Testis (tissue), 3 donors: ENCODE data around the gene PSMD12. TPM values are rescaled to one million over a fixed set of nuclear protein-coding genes. Genes with fewer than 3 reads are reported as not detected.

Experiments used
- DNase-seq: peaks from one replicate; pipeline ENCODE4 v3.0.0-alpha.2; 2019
- H3K27ac ChIP-seq, 2 donors: fragments of 200-600 bp; sonication (generic); one replicate each; pipeline ENCODE4 v1.5.1; 2019
- H3K27me3 ChIP-seq: fragments of 200-600 bp; sonication (generic); one replicate; pipeline ENCODE4 v1.5.1; 2019
- H3K36me3 ChIP-seq: fragments of 200-600 bp; sonication (generic); one replicate; pipeline ENCODE4 v1.5.1; 2017; ENCODE audit warnings: low read depth; ENCODE audit errors: missing control alignments
- H3K4me1 ChIP-seq: fragments of 200-600 bp; sonication (generic); one replicate; pipeline ENCODE4 v1.5.1; 2019
- H3K4me3 ChIP-seq, 2 donors: fragments of 200-600 bp; sonication (generic); one replicate each; pipeline ENCODE4 v1.5.1; 2017 to 2019
- H3K9me3 ChIP-seq: fragments of 200-600 bp; sonication (generic); one replicate; pipeline ENCODE4 v1.5.1; 2017
- POLR2A ChIP-seq: fragments of 450-650 bp; IDR thresholded peaks from one replicate; pipeline ENCODE4 v1.6.1; 2017; ENCODE audit warnings: antibody characterized with exemption, mild to moderate bottlenecking, moderate library complexity
- WGBS, 2 donors: methylation state at CpG; one replicate each; pipeline ENCODE4 v1.1.5; 2018; 5-methylcytosine and 5-hydroxymethylcytosine counted together
- intact Hi-C: fragments of 100-400 bp; cut with DNase I; formaldehyde crosslinking; loops from one replicate; pipeline ENCODE4 v1.15.1; 2023; ENCODE audit warnings: low total_unique reads
- polyA plus RNA-seq: library from polyadenylated mRNA; stranded (reverse); fragments of 350-450 nt; fragmentation: Illumina TruSeq; extraction: RNeasy Lipid Tissue Mini Kit (QIAGEN cat#74804); gene quantifications from one replicate; pipeline ENCODE4 v1.2.3, GENCODE V29; 2014; ENCODE audit warnings: low read depth, low replicate concordance; ENCODE audit not compliant: insufficient read depth
- total RNA-seq, 2 donors: library from RNA; depleted of rRNA; stranded (reverse); fragments of >200 nt; gene quantifications; one replicate each; pipeline ENCODE4 v1.2.3, GENCODE V29; 2016
- TF ChIP-seq, protein P1 (sequence below), 3 experiments: fragments of 450-650 bp in 2 of 3; fragments of 200-600 bp in 1 of 3; sonication (generic) in 1 of 3; IDR thresholded peaks; one replicate each; pipeline ENCODE4 v1.5.1; 2016 to 2019; ENCODE audit warnings: antibody characterized with exemption in 3 of 3, mild to moderate bottlenecking in 2 of 3, moderate library complexity in 1 of 3

PSMD12 gene
- total and polyA plus RNA-seq, 3 donors from 2014 or later, result 32.8 to 71.2 (median 46.3) TPM

DNA sequence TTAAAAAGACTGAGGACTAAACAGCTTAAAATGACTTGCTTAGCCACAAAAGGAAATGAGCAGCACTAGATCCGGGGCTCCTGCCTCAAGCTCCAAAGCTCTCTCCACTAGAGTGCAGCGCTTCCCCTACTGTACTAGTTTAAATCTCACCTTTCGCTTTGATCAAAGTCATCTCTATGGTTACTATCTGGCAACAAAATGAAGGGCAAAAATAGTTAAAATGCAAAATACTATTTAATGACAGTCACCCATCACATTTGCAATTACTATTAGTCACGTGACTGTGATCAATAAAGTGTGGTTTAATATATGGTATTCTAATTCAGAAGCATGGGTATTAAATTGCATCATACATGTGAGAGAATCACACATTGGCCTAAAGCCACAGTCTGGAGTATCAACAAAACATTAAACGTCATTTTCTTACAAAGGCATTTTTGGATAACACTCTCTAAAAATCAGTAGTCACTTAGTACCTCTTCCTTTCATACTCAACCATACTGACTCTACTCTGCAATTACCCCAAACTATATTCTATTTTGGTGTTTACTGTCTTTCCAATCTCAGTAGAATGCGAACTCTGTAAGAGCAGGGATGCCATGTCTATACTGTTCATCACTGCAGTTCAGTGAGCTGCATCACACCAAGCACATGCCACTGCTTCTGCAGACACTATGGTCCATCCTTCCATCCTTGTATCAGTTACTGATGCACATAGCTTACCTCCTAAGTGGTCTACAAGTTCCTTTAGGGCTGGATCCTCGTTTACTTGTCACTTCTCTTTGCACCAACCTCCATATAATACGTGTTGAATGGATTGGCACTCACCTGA is 6.2 kb downstream of the PSMD12 start:
- 71 to 73% methylated on average over 8 of the region's 8 CpGs for WGBS, 2 donors
- peaks cover 17% of the 10 kb centered on the region for H3K4me1 ChIP-seq
- no peaks in the 10 kb centered on the region for H3K36me3 ChIP-seq
- H3K9me3 ChIP-seq, result no peaks in the 10 kb centered on the region
- no peak overlapping the region for H3K27ac ChIP-seq
- H3K4me3 ChIP-seq, result no peak overlapping the region
- TF ChIP-seq, protein P1, sequence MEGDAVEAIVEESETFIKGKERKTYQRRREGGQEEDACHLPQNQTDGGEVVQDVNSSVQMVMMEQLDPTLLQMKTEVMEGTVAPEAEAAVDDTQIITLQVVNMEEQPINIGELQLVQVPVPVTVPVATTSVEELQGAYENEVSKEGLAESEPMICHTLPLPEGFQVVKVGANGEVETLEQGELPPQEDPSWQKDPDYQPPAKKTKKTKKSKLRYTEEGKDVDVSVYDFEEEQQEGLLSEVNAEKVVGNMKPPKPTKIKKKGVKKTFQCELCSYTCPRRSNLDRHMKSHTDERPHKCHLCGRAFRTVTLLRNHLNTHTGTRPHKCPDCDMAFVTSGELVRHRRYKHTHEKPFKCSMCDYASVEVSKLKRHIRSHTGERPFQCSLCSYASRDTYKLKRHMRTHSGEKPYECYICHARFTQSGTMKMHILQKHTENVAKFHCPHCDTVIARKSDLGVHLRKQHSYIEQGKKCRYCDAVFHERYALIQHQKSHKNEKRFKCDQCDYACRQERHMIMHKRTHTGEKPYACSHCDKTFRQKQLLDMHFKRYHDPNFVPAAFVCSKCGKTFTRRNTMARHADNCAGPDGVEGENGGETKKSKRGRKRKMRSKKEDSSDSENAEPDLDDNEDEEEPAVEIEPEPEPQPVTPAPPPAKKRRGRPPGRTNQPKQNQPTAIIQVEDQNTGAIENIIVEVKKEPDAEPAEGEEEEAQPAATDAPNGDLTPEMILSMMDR (IDR thresholded peaks at IDR 0.05), result no peak
- TF ChIP-seq POLR2A, result no peak
- intact Hi-C loops, result no loop called here
- DNase-seq, result no peak
- H3K27me3 ChIP-seq, result no peaks in the 10 kb centered on the region

DNA sequence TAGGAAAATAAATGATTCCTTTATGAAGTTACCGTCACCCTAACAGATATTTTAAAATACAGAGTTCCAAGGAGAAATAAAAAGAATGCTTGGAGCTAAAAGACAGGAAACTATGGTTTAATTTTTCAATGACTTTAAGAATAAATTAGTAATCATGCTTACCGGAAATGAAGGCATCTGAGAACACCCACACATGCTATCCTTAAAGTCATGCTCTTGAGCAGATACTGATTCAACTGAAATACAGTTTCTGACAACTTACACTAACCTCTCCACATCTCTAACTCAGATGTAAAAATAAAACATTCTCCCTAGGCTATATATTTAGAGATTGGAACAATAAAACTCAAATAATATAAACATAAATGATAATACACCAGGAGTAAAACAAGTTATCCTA is 7.8 kb downstream of the PSMD12 start:
- Histone ChIP-seq H3K36me3 (no peaks in the 10 kb centered on the region), H3K9me3 (no peaks in the 10 kb centered on the region), H3K4me3 (no peak overlapping the region), H3K4me1 (peaks cover 5% of the 10 kb centered on the region), H3K27me3 (no peaks in the 10 kb centered on the region), H3K27ac (no peak overlapping the region)
- no peak for DNase-seq
- TF ChIP-seq POLR2A, result no peak
- TF ChIP-seq, protein P1 (IDR thresholded peaks at IDR 0.05), result no peak
- intact Hi-C loops, result no loop called here
- WGBS, 2 donors, result 71 to 79% methylated on average over 2 of the region's 2 CpGs

DNA sequence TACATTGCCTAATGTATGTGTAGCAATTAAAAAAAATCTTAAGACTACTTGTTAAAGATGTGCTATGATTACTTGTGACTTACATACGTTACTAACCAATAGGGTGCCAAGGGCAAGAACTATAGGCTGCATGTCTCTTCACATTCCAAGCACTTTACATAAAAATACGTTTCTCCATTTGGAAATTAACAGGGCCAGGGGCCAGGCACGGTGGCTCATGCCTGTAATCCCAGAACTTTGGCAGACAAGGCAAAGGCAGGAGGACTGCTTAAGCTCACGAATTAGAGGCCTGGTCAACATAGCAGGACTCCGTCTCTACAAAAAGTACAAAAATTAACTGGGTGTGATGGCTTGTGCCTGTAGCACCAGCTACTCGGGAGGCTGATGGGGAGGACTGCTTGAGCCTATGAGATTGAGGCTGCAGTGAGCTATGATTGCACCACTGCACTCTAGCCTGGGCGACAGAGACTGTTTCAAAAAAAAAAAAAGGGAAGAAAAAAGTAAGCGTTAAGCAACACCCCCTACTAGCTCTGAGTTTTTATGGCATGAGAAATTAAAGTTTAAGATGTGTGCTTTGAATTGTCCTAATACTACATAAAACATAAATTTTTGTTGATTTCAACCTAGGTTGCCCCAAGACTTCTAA is 12.3 kb downstream of the PSMD12 start:
- Histone ChIP-seq H3K9me3 (no peaks in the 10 kb centered on the region), H3K27ac (no peak overlapping the region), H3K4me1 (no peaks in the 10 kb centered on the region), H3K27me3 (no peaks in the 10 kb centered on the region), H3K4me3 (no peak overlapping the region), H3K36me3 (no peaks in the 10 kb centered on the region)
- intact Hi-C loops, result no loop called here
- no peak for DNase-seq
- TF ChIP-seq, protein P1 (IDR thresholded peaks at IDR 0.05), result no peak
- no peak for TF ChIP-seq POLR2A
- WGBS, 2 donors, result 81 to 94% methylated on average over 8 of the region's 8 CpGs

DNA sequence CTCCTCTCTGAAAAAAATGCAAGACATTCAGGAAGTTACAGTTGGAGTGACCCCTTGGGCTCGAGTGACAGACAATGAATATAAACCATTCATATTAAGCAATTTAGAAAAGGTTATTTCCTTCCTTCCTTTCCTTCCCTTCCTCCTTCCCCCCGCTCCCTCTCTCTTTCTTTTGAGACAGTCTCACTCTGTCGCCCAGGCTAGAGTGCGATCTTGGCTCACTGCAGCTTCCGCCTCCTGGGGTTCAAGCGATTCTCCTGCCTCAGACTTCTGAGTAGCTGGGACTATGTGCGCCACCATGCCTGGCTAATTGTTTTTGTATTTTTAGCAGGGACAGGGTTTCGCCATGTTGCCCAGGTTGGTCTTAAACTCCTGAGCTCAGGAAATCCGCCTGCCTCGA is 13.2 kb downstream of the PSMD12 start:
- intact Hi-C loops, result no loop called here
- Histone ChIP-seq H3K4me1 (no peaks in the 10 kb centered on the region), H3K27me3 (no peaks in the 10 kb centered on the region), H3K27ac (no peak overlapping the region), H3K36me3 (no peaks in the 10 kb centered on the region), H3K9me3 (no peaks in the 10 kb centered on the region), H3K4me3 (no peak overlapping the region)
- TF ChIP-seq POLR2A, result no peak
- TF ChIP-seq, protein P1 (IDR thresholded peaks at IDR 0.05), result no peak
- 93 to 94% methylated on average over 9 of the region's 10 CpGs for WGBS, 2 donors
- DNase-seq, result no peak
